ENCODE results near the gene ANKRD55.
"Not testable (repeated sequence)": the region's sequence is repeated elsewhere in the genome, so short reads cannot be mapped to it uniquely, and the experiment has no call there.

ANKRD55 gene

DNA sequence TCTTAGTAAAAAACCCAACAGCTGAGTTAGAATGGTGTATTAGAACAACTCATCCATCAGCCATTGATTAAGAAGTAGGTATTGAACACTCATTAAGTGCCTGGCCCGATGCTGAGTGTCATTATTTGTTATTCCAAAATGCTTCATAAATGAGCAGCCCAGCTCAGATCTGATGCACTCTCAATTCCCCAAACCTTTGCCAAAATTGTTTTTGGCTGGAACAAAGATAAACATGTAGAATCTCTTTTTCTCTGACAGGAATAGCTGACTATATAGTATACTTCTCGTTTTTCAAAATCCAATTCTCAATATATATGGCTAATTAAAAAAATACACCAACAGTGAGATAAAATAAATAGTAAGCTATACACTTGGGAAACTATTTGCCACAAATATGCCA lies 20.0 kb upstream of the ANKRD55 start:
- no peak for DNase-seq (ENCODE audit: low read depth)
- TF ChIP-seq, protein P1, sequence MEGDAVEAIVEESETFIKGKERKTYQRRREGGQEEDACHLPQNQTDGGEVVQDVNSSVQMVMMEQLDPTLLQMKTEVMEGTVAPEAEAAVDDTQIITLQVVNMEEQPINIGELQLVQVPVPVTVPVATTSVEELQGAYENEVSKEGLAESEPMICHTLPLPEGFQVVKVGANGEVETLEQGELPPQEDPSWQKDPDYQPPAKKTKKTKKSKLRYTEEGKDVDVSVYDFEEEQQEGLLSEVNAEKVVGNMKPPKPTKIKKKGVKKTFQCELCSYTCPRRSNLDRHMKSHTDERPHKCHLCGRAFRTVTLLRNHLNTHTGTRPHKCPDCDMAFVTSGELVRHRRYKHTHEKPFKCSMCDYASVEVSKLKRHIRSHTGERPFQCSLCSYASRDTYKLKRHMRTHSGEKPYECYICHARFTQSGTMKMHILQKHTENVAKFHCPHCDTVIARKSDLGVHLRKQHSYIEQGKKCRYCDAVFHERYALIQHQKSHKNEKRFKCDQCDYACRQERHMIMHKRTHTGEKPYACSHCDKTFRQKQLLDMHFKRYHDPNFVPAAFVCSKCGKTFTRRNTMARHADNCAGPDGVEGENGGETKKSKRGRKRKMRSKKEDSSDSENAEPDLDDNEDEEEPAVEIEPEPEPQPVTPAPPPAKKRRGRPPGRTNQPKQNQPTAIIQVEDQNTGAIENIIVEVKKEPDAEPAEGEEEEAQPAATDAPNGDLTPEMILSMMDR (conservative IDR thresholded peaks at IDR 0.05; ENCODE audit: low read depth, low read length): no peak
- H3K4me3 ChIP-seq (ENCODE audit: low read depth, low read length): no peak overlapping the region

DNA sequence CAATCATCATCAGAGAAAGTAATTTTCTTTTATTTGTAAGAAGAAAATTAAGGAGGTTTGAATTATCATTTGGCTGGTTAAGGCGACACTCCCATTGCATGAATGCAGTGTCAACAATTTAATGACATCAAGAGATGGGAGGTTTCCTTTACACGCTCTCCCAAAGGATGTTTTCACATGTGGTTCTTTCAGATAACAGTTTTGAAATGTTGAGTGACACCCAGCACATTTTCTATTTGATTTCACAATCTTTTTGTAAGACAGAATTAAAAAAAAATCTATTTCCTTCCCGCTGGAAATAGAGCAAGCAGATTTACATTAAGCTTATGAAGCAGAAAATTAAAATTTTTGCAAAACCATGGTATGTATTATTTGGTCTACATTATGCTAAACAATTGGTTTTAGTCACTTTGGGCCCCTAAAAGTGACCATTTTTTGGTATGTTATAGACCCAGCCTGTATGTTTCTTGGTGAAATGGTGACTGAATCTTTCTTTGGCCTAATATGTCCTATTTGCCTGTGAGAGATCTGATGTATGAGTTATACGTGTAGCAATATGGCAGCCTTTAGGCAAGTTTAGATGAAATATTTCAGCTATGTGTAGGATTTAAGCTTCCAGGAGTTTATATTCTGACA lies 18.9 kb upstream of the ANKRD55 start:
- H3K4me3 ChIP-seq (ENCODE audit: low read depth, low read length): no peak overlapping the region
- TF ChIP-seq, protein P1 (conservative IDR thresholded peaks at IDR 0.05; ENCODE audit: low read depth, low read length): no peak
- DNase-seq (ENCODE audit: low read depth): no peak

DNA sequence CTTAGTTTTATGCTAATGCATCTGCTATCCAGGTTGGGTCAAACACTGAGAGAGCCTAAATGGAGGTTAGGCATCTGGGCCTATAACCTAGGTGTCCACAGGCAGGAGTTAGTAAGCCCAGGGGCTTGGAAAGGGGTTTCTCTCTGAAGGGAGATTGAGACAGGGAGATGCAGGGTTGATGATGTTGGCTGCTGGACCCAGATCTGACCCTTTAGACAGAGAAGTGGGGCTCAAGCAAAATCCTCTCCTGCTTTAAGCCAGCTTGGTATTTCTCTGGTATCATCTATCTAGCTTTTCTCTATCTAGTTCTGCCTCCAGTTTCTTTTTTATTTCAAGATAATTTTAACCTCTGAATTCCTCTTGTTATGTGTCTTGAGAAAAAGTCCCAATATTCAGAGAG lies 18.3 kb upstream of the ANKRD55 start:
- no peak for DNase-seq (ENCODE audit: low read depth)
- no peak overlapping the region for H3K4me3 ChIP-seq (ENCODE audit: low read depth, low read length)
- TF ChIP-seq, protein P1 (conservative IDR thresholded peaks at IDR 0.05; ENCODE audit: low read depth, low read length): no peak

DNA sequence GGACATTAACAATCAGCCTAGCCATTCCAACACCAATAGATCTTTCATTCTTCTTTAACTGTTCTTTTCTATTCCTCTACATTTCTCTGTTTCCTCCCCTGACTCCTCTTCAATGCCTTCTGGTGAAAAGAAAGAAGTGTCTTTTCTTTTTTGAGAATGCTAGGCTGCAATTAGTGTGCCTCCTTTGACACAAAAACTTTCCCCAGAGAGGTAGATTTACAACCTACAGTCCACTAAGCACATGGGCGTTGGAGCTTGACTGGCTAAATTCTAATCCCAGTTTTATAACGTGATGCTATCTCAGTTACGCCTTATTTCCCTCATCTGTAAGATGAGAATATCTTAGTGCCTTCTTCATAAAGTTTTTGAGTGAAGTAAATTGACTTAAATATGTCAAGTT lies 16.9 kb upstream of the ANKRD55 start:
- TF ChIP-seq, protein P1 (conservative IDR thresholded peaks at IDR 0.05; ENCODE audit: low read depth, low read length): no peak
- no peak for DNase-seq (ENCODE audit: low read depth)
- no peak overlapping the region for H3K4me3 ChIP-seq (ENCODE audit: low read depth, low read length)

DNA sequence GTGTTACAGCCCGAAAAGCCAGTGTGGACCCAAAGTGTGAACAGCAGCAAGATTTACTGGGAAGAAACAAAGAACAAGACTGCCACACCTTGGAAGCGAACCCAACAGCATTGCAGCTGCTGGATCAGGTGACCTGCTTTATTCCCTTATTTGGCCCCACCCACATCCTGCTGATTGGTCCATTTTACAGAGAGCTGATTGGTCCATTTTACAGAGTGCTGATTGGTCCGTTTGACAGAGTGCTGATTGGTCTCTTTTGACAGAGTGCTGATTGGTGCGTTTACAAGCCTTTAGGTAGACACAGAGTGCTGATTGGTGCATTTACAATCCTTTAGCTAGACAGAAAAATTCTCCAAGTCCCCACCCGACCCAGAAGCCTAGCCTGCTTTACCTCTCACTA lies 16.0 kb upstream of the ANKRD55 start:
- DNase-seq (ENCODE audit: low read depth); H3K4me3 ChIP-seq (ENCODE audit: low read depth, low read length): not testable (repeated sequence)

DNA sequence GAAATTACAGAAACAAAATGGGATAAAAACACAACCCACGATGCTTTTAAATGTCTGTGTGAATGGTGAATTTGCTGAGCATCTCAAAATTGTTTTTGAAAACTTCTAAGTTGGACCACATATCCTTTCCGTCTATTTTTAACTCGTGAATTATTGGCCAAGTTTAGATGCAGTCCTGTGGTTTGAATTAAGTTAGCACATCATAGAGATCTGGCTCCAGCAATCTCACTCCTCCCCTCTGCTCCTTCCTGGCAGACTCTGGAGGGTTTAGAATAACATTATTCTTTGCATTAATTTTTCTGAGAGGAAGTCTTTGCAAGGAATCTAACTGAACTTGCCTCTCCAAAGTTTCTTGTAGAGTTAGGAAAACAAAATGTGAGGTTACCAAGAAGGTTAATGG lies 14.5 kb upstream of the ANKRD55 start:
- TF ChIP-seq, protein P1 (conservative IDR thresholded peaks at IDR 0.05; ENCODE audit: low read depth, low read length): no peak
- no peak overlapping the region for H3K4me3 ChIP-seq (ENCODE audit: low read depth, low read length)
- DNase-seq (ENCODE audit: low read depth): peak; percentile 71

DNA sequence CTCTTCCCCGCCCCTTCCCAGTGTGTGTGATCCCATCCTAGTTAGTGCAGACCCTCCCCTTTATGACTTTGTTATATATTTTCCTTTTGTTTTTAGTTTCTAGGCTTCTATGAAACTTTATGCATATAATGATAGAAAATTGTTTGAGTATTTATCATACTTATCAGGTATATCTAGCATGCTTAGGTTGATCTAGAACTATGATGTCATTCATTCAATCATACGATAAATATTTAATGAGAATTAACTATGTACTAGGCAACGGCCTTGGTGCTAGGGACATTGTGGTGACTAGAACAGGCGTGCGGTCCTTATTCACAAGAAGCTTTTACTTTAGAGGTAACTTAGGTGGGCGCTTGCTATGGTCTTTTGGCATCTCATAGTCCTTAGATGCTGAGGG lies 13.6 kb upstream of the ANKRD55 start:
- TF ChIP-seq, protein P1 (conservative IDR thresholded peaks at IDR 0.05; ENCODE audit: low read depth, low read length): no peak
- no peak for DNase-seq (ENCODE audit: low read depth)
- H3K4me3 ChIP-seq (ENCODE audit: low read depth, low read length): no peak overlapping the region

All from choroid plexus epithelial cell (primary cell).